ENCODE results near the gene COPRS.

The COPRS gene
- 4.1 to 8.2 reads per million in 2 donors for total RNA-seq

- peak; percentile 72 for DNase-seq
Measured at GRCh38 chr17:31858642-31859486, at the start of gene COPRS. COPRS (minus strand) TSS chr17:31859244; CDS start chr17:31859199, 45 bp downstream.

- DNase-seq, result no peak
Measured at GRCh38 chr17:31908386-31908785, 49.3 kb upstream of the COPRS start.

- DNase-seq, result no peak
Measured at GRCh38 chr17:31907342-31907962, 48.4 kb upstream of the COPRS start.

GRCh38 chr17:31903401-31903800 is 44.4 kb upstream of the COPRS start:
- DNase-seq, result no peak

- no peak for DNase-seq
Measured at GRCh38 chr17:31902693-31903092, 43.6 kb upstream of the COPRS start.

- no peak for DNase-seq
Measured at GRCh38 chr17:31900877-31901276, 41.8 kb upstream of the COPRS start.

- DNase-seq, result no peak
Measured at GRCh38 chr17:31888124-31888523, 29.1 kb upstream of the COPRS start.

- no peak for DNase-seq
Measured at GRCh38 chr17:31882571-31882970, 23.5 kb upstream of the COPRS start.

- DNase-seq, result no peak
Measured at GRCh38 chr17:31880311-31880710, 21.3 kb upstream of the COPRS start.

- DNase-seq, result no peak
Measured at GRCh38 chr17:31878703-31879073, 19.6 kb upstream of the COPRS start.

GRCh38 chr17:31877911-31878702 is 19.1 kb upstream of the COPRS start:
- no peak for DNase-seq

GRCh38 chr17:31877341-31877740 is 18.3 kb upstream of the COPRS start:
- DNase-seq, result no peak

- no peak for DNase-seq
Measured at GRCh38 chr17:31875081-31875480, 16.0 kb upstream of the COPRS start.

GRCh38 chr17:31869797-31870568 is 10.9 kb upstream of the COPRS start:
- DNase-seq, result no peak

GRCh38 chr17:31869031-31869430 is 10.0 kb upstream of the COPRS start:
- no peak for DNase-seq

GRCh38 chr17:31859487-31860008 is 504 bp upstream of the COPRS start:
- DNase-seq, result no peak

- DNase-seq, result no peak
Measured at GRCh38 chr17:31857920-31858641, 963 bp downstream of the COPRS start.

- DNase-seq, result no peak
Measured at GRCh38 chr17:31856750-31857149, 2.3 kb downstream of the COPRS start.

- DNase-seq, result no peak
Measured at GRCh38 chr17:31854672-31855071, 4.4 kb downstream of the COPRS start.

GRCh38 chr17:31853911-31854470 is 5.1 kb downstream of the COPRS start:
- no peak for DNase-seq

GRCh38 chr17:31845291-31845690 is 13.8 kb downstream of the COPRS start:
- no peak for DNase-seq
